H1 (cell line): ENCODE data around the gene ACACA. TPM values are rescaled to one million over a fixed set of nuclear protein-coding genes. Genes with fewer than 3 reads are reported as not detected.
"Not testable (repeated sequence)": the region's sequence is repeated elsewhere in the genome, so short reads cannot be mapped to it uniquely, and the experiment has no call there.

Source experiments
- CTCF ChIA-PET: fragments of 300-600 bp; sonication (Branson Sonifier 250); formaldehyde crosslinking; loops from one replicate; lab custom pipeline; 2021; ENCODE audit not compliant: partially characterized antibody; lab: Charles Lee
- POLR2A ChIA-PET: fragments of 300-600 bp; sonication (Branson Sonifier 250); formaldehyde crosslinking; loops from one replicate; lab custom pipeline; 2021; ENCODE audit warnings: inconsistent platforms; ENCODE audit not compliant: partially characterized antibody; lab: Charles Lee
- DNase-seq, 2 experiments: peaks; one replicate each; pipeline versions ENCODE4 v3.0.0 to v3.0.0-alpha.2; 2010 to 2022; ENCODE audit warnings: low spot score in 2 of 2, low read depth in 1 of 2, mixed read lengths in 1 of 2
- FAIRE-seq: peaks from 2 replicates; lab custom pipeline; 2011; peaks lifted over from hg19 to GRCh38; lab: Jason Lieb, UNC
- H2AFZ ChIP-seq: 2 replicates; pipeline ENCODE4 v1.8.1; 2012; ENCODE audit warnings: low read length, inconsistent platforms
- H2AK5ac ChIP-seq: 2 replicates; pipeline ENCODE4 v1.6.1; 2013; ENCODE audit warnings: low read depth, low read length
- H2BK120ac ChIP-seq: replicated peaks from 2 replicates; pipeline ENCODE3; 2013; ENCODE audit warnings: low read depth, low read length, inconsistent platforms
- H2BK12ac ChIP-seq: 2 replicates; pipeline ENCODE4 v1.6.1; 2013; ENCODE audit warnings: low read depth, low read length
- H2BK15ac ChIP-seq: 2 replicates; pipeline ENCODE4 v1.6.1; 2013; ENCODE audit warnings: low read length
- H2BK20ac ChIP-seq: 2 replicates; pipeline ENCODE4 v1.6.1; 2013; ENCODE audit warnings: low read length
- H2BK5ac ChIP-seq: 2 replicates; pipeline ENCODE4 v1.6.1; 2013; ENCODE audit warnings: low read depth, low read length
- H3K14ac ChIP-seq: 2 replicates; pipeline ENCODE4 v1.6.1; 2013; ENCODE audit warnings: inconsistent platforms; ENCODE audit not compliant: insufficient read length
- H3K18ac ChIP-seq: 2 replicates; pipeline ENCODE4 v1.6.1; 2013; ENCODE audit warnings: low read length; ENCODE audit errors: extremely low read depth
- H3K23ac ChIP-seq: 2 replicates; pipeline ENCODE4 v1.6.1; 2013; ENCODE audit warnings: inconsistent platforms; ENCODE audit not compliant: insufficient read length
- H3K23me2 ChIP-seq: 2 replicates; pipeline ENCODE4 v1.6.1; 2013; ENCODE audit warnings: low read depth, low read length
- H3K27ac ChIP-seq: 2 replicates; pipeline ENCODE4 v1.6.1; 2011; ENCODE audit warnings: low read depth, low read length, inconsistent platforms
- H3K27me3 ChIP-seq, 4 experiments: replicated peaks in 1 of 4; 1 replicate in 1 of 4; 2 replicates in 3 of 4; pipeline versions ENCODE4 v1.6.1 to v1.8.1; 2011 to 2013; ENCODE audit warnings: low read length in 3 of 4, mild to moderate bottlenecking in 3 of 4, inconsistent platforms in 2 of 4, mixed read lengths in 2 of 4, moderate library complexity in 1 of 4; ENCODE audit not compliant: control insufficient read depth in 3 of 4, insufficient read depth in 3 of 4; ENCODE audit errors: extremely low read depth in 1 of 4
- H3K36me3 ChIP-seq, 4 experiments: 2 replicates each; pipeline versions ENCODE4 v1.6.1 to v1.8.1; 2011 to 2013; ENCODE audit warnings: mild to moderate bottlenecking in 4 of 4, low read length in 3 of 4, moderate library complexity in 2 of 4, control low read depth in 1 of 4, inconsistent platforms in 1 of 4; ENCODE audit not compliant: insufficient read depth in 4 of 4, control insufficient read depth in 2 of 4
- H3K4ac ChIP-seq: replicated peaks from 2 replicates; pipeline ENCODE3; 2013; ENCODE audit warnings: low read length, low read depth, mixed read lengths, inconsistent platforms; ENCODE audit not compliant: insufficient read length
- H3K4me1 ChIP-seq, 4 experiments: replicated peaks in 1 of 4; 1 replicate in 1 of 4; 2 replicates in 3 of 4; pipeline versions ENCODE4 v1.6.1 to v1.8.1; 2011 to 2013; ENCODE audit warnings: low read length in 3 of 4, inconsistent platforms in 2 of 4, mixed read lengths in 1 of 4; ENCODE audit not compliant: insufficient read depth in 4 of 4, control insufficient read depth in 3 of 4
- H3K4me2 ChIP-seq, 2 experiments: 2 replicates each; pipeline versions ENCODE4 v1.6.1 to v1.8.1; 2011 to 2013; ENCODE audit warnings: low read depth in 2 of 2, low read length in 2 of 2, control low read depth in 1 of 2, inconsistent platforms in 1 of 2, mild to moderate bottlenecking in 1 of 2; ENCODE audit not compliant: insufficient read depth in 1 of 2
- H3K4me3 ChIP-seq, 4 experiments: fragments of 200-600, 300-600 bp in 1 of 4; sonication (generic), shearing (Covaris generic), sonication (Bioruptor Twin) in 1 of 4; 2 replicates each; pipeline versions ENCODE4 v1.5.1 to v1.8.1; 2011 to 2016; ENCODE audit warnings: low read length in 4 of 4, low read depth in 3 of 4, control low read depth in 2 of 4, inconsistent platforms in 2 of 4, mild to moderate bottlenecking in 2 of 4, mixed read lengths in 1 of 4, moderate library complexity in 1 of 4; ENCODE audit not compliant: insufficient read depth in 2 of 4; ENCODE audit errors: extremely low read depth in 1 of 4
- H3K56ac ChIP-seq: replicated peaks from 2 replicates; pipeline ENCODE3; 2013; ENCODE audit warnings: low read depth, mild to moderate bottlenecking, mixed read lengths, low read length, inconsistent platforms; ENCODE audit not compliant: insufficient read length
- H3K79me1 ChIP-seq: 2 replicates; pipeline ENCODE4 v1.6.1; 2013; ENCODE audit warnings: low read depth, low read length, control low read depth
- H3K79me2 ChIP-seq, 2 experiments: 2 replicates each; pipeline versions ENCODE4 v1.6.1 to v1.8.1; 2012 to 2013; ENCODE audit warnings: low read length in 2 of 2, mild to moderate bottlenecking in 2 of 2, inconsistent platforms in 1 of 2; ENCODE audit not compliant: insufficient read depth in 2 of 2, control insufficient read depth in 1 of 2
- H3K9ac ChIP-seq, 4 experiments: replicated peaks in 1 of 4; 1 replicate in 1 of 4; 2 replicates in 3 of 4; pipeline versions ENCODE4 v1.6.1 to v1.8.1; 2011 to 2013; ENCODE audit warnings: low read depth in 3 of 4, low read length in 3 of 4, control low read depth in 2 of 4, mild to moderate bottlenecking in 2 of 4, moderate library complexity in 2 of 4, inconsistent platforms in 1 of 4; ENCODE audit errors: extremely low read depth in 1 of 4
- H3K9me3 ChIP-seq, 2 experiments: 2 replicates each; pipeline versions ENCODE4 v1.6.1 to v1.8.1; 2012 to 2013; ENCODE audit warnings: mild to moderate bottlenecking in 2 of 2, moderate library complexity in 2 of 2, control low read depth in 1 of 2, inconsistent platforms in 1 of 2, low read depth in 1 of 2, low read length in 1 of 2, mixed read lengths in 1 of 2; ENCODE audit not compliant: insufficient read depth in 2 of 2
- H4K20me1 ChIP-seq, 2 experiments: replicated peaks in 1 of 2; 2 replicates each; pipeline versions ENCODE3 to v1.8.1; 2011 to 2013; ENCODE audit warnings: inconsistent platforms in 2 of 2, low read length in 2 of 2, mild to moderate bottlenecking in 1 of 2; ENCODE audit not compliant: insufficient read depth in 2 of 2, control insufficient read depth in 1 of 2
- H4K5ac ChIP-seq: 2 replicates; pipeline ENCODE4 v1.6.1; 2013; ENCODE audit warnings: low read length, low read depth, mixed read lengths, inconsistent platforms; ENCODE audit not compliant: insufficient read length
- H4K8ac ChIP-seq: 2 replicates; pipeline ENCODE4 v1.8.0; 2013; ENCODE audit warnings: mild to moderate bottlenecking, moderate library complexity, low read length, inconsistent platforms; ENCODE audit not compliant: insufficient read depth; ENCODE audit errors: extremely low read depth
- H4K91ac ChIP-seq: replicated peaks from 2 replicates; pipeline ENCODE3; 2013; ENCODE audit warnings: low read length, mixed read lengths, inconsistent platforms; ENCODE audit not compliant: insufficient read length
- WGBS, 2 experiments: shearing (Covaris generic) in 1 of 2; methylation state at CpG; one replicate each; pipeline versions ENCODE4 v1.1.6 to v1.1.7; 2013 to 2015; ENCODE audit warnings: low lambda C conversion rate in 2 of 2, mixed read lengths in 2 of 2, inconsistent platforms in 1 of 2, low coverage in 1 of 2, missing lambda C conversion rate in 1 of 2; ENCODE audit not compliant: insufficient replicate concordance in 2 of 2, insufficient coverage in 1 of 2, insufficient read length in 1 of 2; ENCODE audit errors: extremely low coverage in 1 of 2, missing lambda C conversion rate in 1 of 2; 5-methylcytosine and 5-hydroxymethylcytosine counted together
- polyA plus RNA-seq, 7 experiments: library from polyadenylated mRNA; depleted of rRNA in 3 of 7; stranded (reverse) in 5 of 7; unstranded in 2 of 7; fragments of >200 nt in 5 of 7; fragments of 200-250 nt in 2 of 7; gene quantifications; 1 replicate in 5 of 7; 2 replicates in 1 of 7; 4 replicates in 1 of 7; pipeline versions ENCODE4 v1.2.1 to v1.2.3, GENCODE V29; 2011 to 2013; ENCODE audit warnings: missing spikeins in 2 of 7, mixed read lengths in 2 of 7
- total RNA-seq: library from RNA; stranded (reverse); fragmentation: NEBNext Ultra II Directional; extraction: Animal tissue kit (Norgen Biotek cat#: 25700); gene quantifications from 2 replicates; pipeline ENCODE4 v1.2.1, GENCODE V29; 2021

Gene ACACA
- total and polyA plus RNA-seq, 2 of the 8 experiments (the other 6 are each of a cell fraction or from before 2014, with no cell fraction given) = 74.0 to 160 TPM

GRCh38 chr17:37441369-37442014 lies 34.9 kb upstream of the ACACA start:
- H2BK5ac ChIP-seq, H3K79me2 ChIP-seq, H3K27ac ChIP-seq, H3K9me3 ChIP-seq, H3K79me1 ChIP-seq, H2AK5ac ChIP-seq, H2BK20ac ChIP-seq, H4K5ac ChIP-seq, H3K4me2 ChIP-seq, H3K14ac ChIP-seq, H4K20me1 ChIP-seq, H3K27me3 ChIP-seq, H2AFZ ChIP-seq, H2BK12ac ChIP-seq, H3K4ac ChIP-seq, H3K56ac ChIP-seq, H3K23me2 ChIP-seq, H4K91ac ChIP-seq, H3K23ac ChIP-seq, H3K4me3 ChIP-seq, POLR2A ChIA-PET, H3K18ac ChIP-seq, H4K8ac ChIP-seq, H3K4me1 ChIP-seq, H2BK15ac ChIP-seq, H3K9ac ChIP-seq, FAIRE-seq, H2BK120ac ChIP-seq, DNase-seq: not testable (repeated sequence)
- 92% methylated on average over 12 of the region's 12 CpGs; no CpG with 5 or more reads in 1 of the 2 experiments for WGBS, 2 experiments
- peaks cover 0 to 47% (median 20%) of the 10 kb centered on the region in 4 experiments; a peak in 6 of 8 replicates for H3K36me3 ChIP-seq
- CTCF ChIA-PET = interaction anchor here (1.0 to 1.1 kb wide), 2 partner anchors 79 to 127 kb away, joined by 3 to 4 read pairs; no protein-coding TSS in a partner anchor
